ENCODE data around the gene PDXK.

- TF ChIP-seq CTCF (IDR thresholded peaks at IDR 0.05), result peak; percentile 86 to 98 (median 95)
- TF ChIP-seq POLR2A (IDR thresholded peaks at IDR 0.05), result no peak
Measured at GRCh38 chr21:43810505-43811261, 91.8 kb downstream of the PDXK start.
